ENCODE measurements around the gene PIGBOS1. TPM values are rescaled to one million over a fixed set of nuclear protein-coding genes. Genes with fewer than 3 reads are reported as not detected.

Gene PIGBOS1
- 6.1 and 8.0 TPM in 2 replicates for total RNA-seq

GRCh38 chr15:55318588-55319494 lies at the start of gene PIGBOS1, which contains the start of gene PIGB:
PIGBOS1 (minus strand) TSS chr15:55319123; CDS start chr15:55317792, 1,331 bp downstream.
PIGB (plus strand) TSS chr15:55319222; CDS start chr15:55319251, 29 bp downstream.

GRCh38 chr15:55289746-55290527 lies 29.0 kb downstream of the PIGBOS1 start, which contains the start of gene RAB27A:
RAB27A (minus strand) TSS chr15:55289813; CDS start chr15:55234934, 54,879 bp downstream.

Other genes starting within 250 kb of the PIGBOS1 start
- gene RSL24D1, start 122.2 kb downstream of the PIGBOS1 start, total RNA-seq: 62.5 and 76.1 TPM in 2 replicates
- 10.8 and 15.4 TPM in 2 replicates for gene RAB27A, start 29.3 kb downstream of the PIGBOS1 start, total RNA-seq
- gene PIGB, start 99 bp upstream of the PIGBOS1 start, total RNA-seq: 17.7 and 19.3 TPM in 2 replicates
- 45.9 and 63.4 TPM in 2 replicates for gene CCPG1, start 89.2 kb upstream of the PIGBOS1 start, total RNA-seq
- 1.6 and 4.1 TPM in 2 replicates for gene PIERCE2, start 89.4 kb upstream of the PIGBOS1 start, total RNA-seq
- gene DNAAF4, start 189.1 kb upstream of the PIGBOS1 start, total RNA-seq: 2.2 and 2.9 TPM in 2 replicates

Data from hair follicle dermal papilla cell (primary cell).